Neural cell (in vitro differentiated cells): ENCODE results near the gene SOBP. TPM values are rescaled to one million over a fixed set of nuclear protein-coding genes. Genes with fewer than 3 reads are reported as not detected.

Experiments
- H2AFZ ChIP-seq: fragments of 200-600, 300-800 bp; sonication (generic), shearing (Covaris generic); 2 replicates; pipeline ENCODE4 v1.6.0; 2014; ENCODE audit warnings: low read depth, mild to moderate bottlenecking, antibody characterized with exemption, low read length, moderate library complexity
- H3F3A ChIP-seq: fragments of 200-600 bp; shearing (Covaris generic); 2 replicates; pipeline ENCODE4 v1.6.1; 2016; ENCODE audit warnings: mild to moderate bottlenecking, moderate library complexity, mixed read lengths, antibody characterized with exemption, low read length; ENCODE audit not compliant: insufficient read depth, poor library complexity, severe bottlenecking
- H3K27ac ChIP-seq: fragments of 200-600, 300-800 bp; sonication (generic), shearing (Covaris generic); 2 replicates; pipeline ENCODE4 v1.5.1; 2014; ENCODE audit warnings: mild to moderate bottlenecking, low read length, moderate library complexity
- H3K27me3 ChIP-seq: fragments of 300-800, 200-600 bp; sonication (generic), shearing (Covaris generic); 2 replicates; pipeline ENCODE4 v1.6.0; 2014; ENCODE audit warnings: mild to moderate bottlenecking, low read depth, low read length, moderate library complexity; ENCODE audit not compliant: insufficient read depth
- H3K36me3 ChIP-seq: fragments of 300-800, 200-600 bp; sonication (generic), shearing (Covaris generic); 2 replicates; pipeline ENCODE4 v1.5.1; 2014; ENCODE audit warnings: mild to moderate bottlenecking, antibody characterized with exemption, low read length, moderate library complexity; ENCODE audit not compliant: insufficient read depth
- H3K4me2 ChIP-seq: fragments of 300-800, 200-600 bp; sonication (generic), shearing (Covaris generic); 2 replicates; pipeline ENCODE4 v1.6.0; 2014; ENCODE audit warnings: mild to moderate bottlenecking, low read length
- H3K4me3 ChIP-seq: fragments of 300-800, 200-600 bp; sonication (generic), shearing (Covaris generic); 2 replicates; pipeline ENCODE4 v1.5.1; 2014; ENCODE audit warnings: mild to moderate bottlenecking, low read length, moderate library complexity
- H3K79me2 ChIP-seq: fragments of 200-600 bp; shearing (Covaris generic); replicated peaks from 2 replicates; pipeline ENCODE4 v1.6.0; 2014; ENCODE audit warnings: mild to moderate bottlenecking, low read length, moderate library complexity; ENCODE audit not compliant: insufficient read depth
- H3K9ac ChIP-seq: fragments of 300-800, 200-600 bp; sonication (generic), shearing (Covaris generic); 2 replicates; pipeline ENCODE4 v1.6.1; 2016; ENCODE audit warnings: mild to moderate bottlenecking, low read length, mixed read lengths
- H3K9me2 ChIP-seq: fragments of 200-600 bp; shearing (Covaris generic); 2 replicates; pipeline ENCODE4 v1.6.1; 2016; ENCODE audit warnings: mild to moderate bottlenecking, low read length, mixed read lengths; ENCODE audit not compliant: insufficient read depth
- H3K9me3 ChIP-seq: fragments of 200-600, 300-800 bp; sonication (generic), shearing (Covaris generic); 2 replicates; pipeline ENCODE4 v1.6.1; 2016; ENCODE audit warnings: mild to moderate bottlenecking, mixed run types, low read length, moderate library complexity, mixed read lengths
- H4K20me1 ChIP-seq: fragments of 200-600 bp; shearing (Covaris generic); 2 replicates; pipeline ENCODE4 v1.6.1; 2016; ENCODE audit warnings: mild to moderate bottlenecking, mixed run types; ENCODE audit not compliant: insufficient read depth
- CTCF ChIP-seq: fragments of 450-650 bp; IDR thresholded peaks from 2 replicates; pipeline ENCODE4 v1.5.1; 2014; ENCODE audit warnings: antibody characterized with exemption, mild to moderate bottlenecking, moderate library complexity; ENCODE audit not compliant: poor library complexity, severe bottlenecking
- EP300 ChIP-seq: fragments of 450-650 bp; conservative IDR thresholded peaks from 2 replicates; pipeline ENCODE4 v1.6.1; 2014; ENCODE audit warnings: antibody characterized with exemption, mild to moderate bottlenecking, moderate library complexity; ENCODE audit not compliant: poor library complexity, severe bottlenecking
- EZH2 ChIP-seq: fragments of 200-600, 300-800 bp; shearing (Covaris generic), sonication (generic); IDR thresholded peaks from 2 replicates; pipeline ENCODE4 v1.6.1; 2014; ENCODE audit warnings: antibody characterized with exemption, low read length, borderline replicate concordance, mild to moderate bottlenecking; ENCODE audit not compliant: insufficient read depth, poor library complexity, severe bottlenecking
- MXI1 ChIP-seq: fragments of 450-650 bp; conservative IDR thresholded peaks from 2 replicates; pipeline ENCODE4 v1.6.1; 2014; ENCODE audit warnings: antibody characterized with exemption, mild to moderate bottlenecking; ENCODE audit not compliant: poor library complexity, severe bottlenecking
- RAD21 ChIP-seq: fragments of 450-650 bp; conservative IDR thresholded peaks from 2 replicates; pipeline ENCODE4 v1.6.1; 2014; ENCODE audit warnings: antibody characterized with exemption, mild to moderate bottlenecking, moderate library complexity
- SMC3 ChIP-seq: fragments of 450-650 bp; conservative IDR thresholded peaks from 2 replicates; pipeline ENCODE4 v1.6.1; 2014; ENCODE audit warnings: antibody characterized with exemption, mild to moderate bottlenecking, moderate library complexity; ENCODE audit not compliant: poor library complexity
- TAF1 ChIP-seq: IDR thresholded peaks from 2 replicates; pipeline ENCODE4 v1.6.1; 2012; ENCODE audit warnings: low read depth
- polyA plus RNA-seq: library from polyadenylated mRNA; depleted of rRNA; stranded (reverse); fragments of >200 nt; gene quantifications from 2 replicates; pipeline ENCODE4 v1.2.3, GENCODE V29; 2014
- TF ChIP-seq, protein P1 (sequence below): IDR thresholded peaks from 2 replicates; pipeline ENCODE4 v1.6.1; 2012; ENCODE audit warnings: borderline replicate concordance

SOBP gene
- polyA plus RNA-seq, 1 donor from 2014 or later, result 16.4 TPM

GRCh38 chr6:107639511-107639910 is 149.6 kb downstream of the SOBP start:
- Histone ChIP-seq H3K4me3 (no peak overlapping the region), H3K27ac (no peak overlapping the region), H3K27me3 (no peaks in the 10 kb centered on the region), H3K36me3 (peaks cover 6% of the 10 kb centered on the region), H3K4me2 (no peak overlapping the region), H3K9ac (no peak overlapping the region), H3K9me3 (no peaks in the 10 kb centered on the region), H3K9me2 (no peaks in the 10 kb centered on the region), H3K79me2 (no peaks in the 10 kb centered on the region), H2AFZ (no peak overlapping the region), H4K20me1 (no peaks in the 10 kb centered on the region), H3F3A (no peaks in the 10 kb centered on the region)
- TF ChIP-seq CTCF, result no peak
- no peak for TF ChIP-seq MXI1

- Histone ChIP-seq H3K9ac (no peak overlapping the region), H4K20me1 (no peaks in the 10 kb centered on the region), H3K9me2 (no peaks in the 10 kb centered on the region), H3K36me3 (no peaks in the 10 kb centered on the region), H2AFZ (no peak overlapping the region), H3K79me2 (no peaks in the 10 kb centered on the region), H3K27me3 (no peaks in the 10 kb centered on the region), H3F3A (no peaks in the 10 kb centered on the region), H3K4me3 (no peak overlapping the region), H3K27ac (no peak overlapping the region), H3K9me3 (no peaks in the 10 kb centered on the region), H3K4me2 (no peak overlapping the region)
- TF ChIP-seq EZH2 (no peak), SMC3 (no peak), RAD21 (no peak), EP300 (no peak), TAF1 (no peak), MXI1 (no peak), CTCF (no peak)
- TF ChIP-seq, protein P1, sequence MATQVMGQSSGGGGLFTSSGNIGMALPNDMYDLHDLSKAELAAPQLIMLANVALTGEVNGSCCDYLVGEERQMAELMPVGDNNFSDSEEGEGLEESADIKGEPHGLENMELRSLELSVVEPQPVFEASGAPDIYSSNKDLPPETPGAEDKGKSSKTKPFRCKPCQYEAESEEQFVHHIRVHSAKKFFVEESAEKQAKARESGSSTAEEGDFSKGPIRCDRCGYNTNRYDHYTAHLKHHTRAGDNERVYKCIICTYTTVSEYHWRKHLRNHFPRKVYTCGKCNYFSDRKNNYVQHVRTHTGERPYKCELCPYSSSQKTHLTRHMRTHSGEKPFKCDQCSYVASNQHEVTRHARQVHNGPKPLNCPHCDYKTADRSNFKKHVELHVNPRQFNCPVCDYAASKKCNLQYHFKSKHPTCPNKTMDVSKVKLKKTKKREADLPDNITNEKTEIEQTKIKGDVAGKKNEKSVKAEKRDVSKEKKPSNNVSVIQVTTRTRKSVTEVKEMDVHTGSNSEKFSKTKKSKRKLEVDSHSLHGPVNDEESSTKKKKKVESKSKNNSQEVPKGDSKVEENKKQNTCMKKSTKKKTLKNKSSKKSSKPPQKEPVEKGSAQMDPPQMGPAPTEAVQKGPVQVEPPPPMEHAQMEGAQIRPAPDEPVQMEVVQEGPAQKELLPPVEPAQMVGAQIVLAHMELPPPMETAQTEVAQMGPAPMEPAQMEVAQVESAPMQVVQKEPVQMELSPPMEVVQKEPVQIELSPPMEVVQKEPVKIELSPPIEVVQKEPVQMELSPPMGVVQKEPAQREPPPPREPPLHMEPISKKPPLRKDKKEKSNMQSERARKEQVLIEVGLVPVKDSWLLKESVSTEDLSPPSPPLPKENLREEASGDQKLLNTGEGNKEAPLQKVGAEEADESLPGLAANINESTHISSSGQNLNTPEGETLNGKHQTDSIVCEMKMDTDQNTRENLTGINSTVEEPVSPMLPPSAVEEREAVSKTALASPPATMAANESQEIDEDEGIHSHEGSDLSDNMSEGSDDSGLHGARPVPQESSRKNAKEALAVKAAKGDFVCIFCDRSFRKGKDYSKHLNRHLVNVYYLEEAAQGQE, result no peak
Observed at GRCh38 chr6:107641071-107641470, 151.2 kb downstream of the SOBP start.
